Stimulated activated CD4-positive, alpha-beta T cell treated with anti-CD3 and anti-CD28 coated beads, Interleukin-4, amount 100 ng/mL, for 48 hours (primary cell): Measurements from ENCODE around the gene OR2L2.
"Not testable (repeated sequence)": the region's sequence is repeated elsewhere in the genome, so short reads cannot be mapped to it uniquely, and the experiment has no call there.

Source experiments
- DNase-seq, 2 donors: peaks; one replicate each; pipeline ENCODE4 v3.0.0-alpha.2; 2020; ENCODE audit warnings: low read depth in 2 of 2

Gene OR2L2

GRCh38 chr1:248029770-248030169 is at the start of gene OR2L2:
Gene OR2L2 (plus strand): TSS chr1:248030070. CDS start chr1:248038268, 8,198 bp downstream.
- DNase-seq, result no peak

- no peak for DNase-seq
Observed at GRCh38 chr1:247992986-247993385, 36.9 kb upstream of the OR2L2 start.

GRCh38 chr1:247998811-247999210 is 31.1 kb upstream of the OR2L2 start:
- no peak for DNase-seq

- DNase-seq, result no peak
Observed at GRCh38 chr1:248000169-248000568, 29.7 kb upstream of the OR2L2 start.

GRCh38 chr1:248007778-248008177 is 22.1 kb upstream of the OR2L2 start:
- no peak for DNase-seq

- no peak for DNase-seq
Observed at GRCh38 chr1:248009681-248010080, 20.2 kb upstream of the OR2L2 start.

GRCh38 chr1:248013229-248013710 is 16.6 kb upstream of the OR2L2 start, which contains the start of gene OR2L5:
Gene OR2L5 (plus strand): TSS chr1:248013660. CDS start chr1:248021948, 8,288 bp downstream.
- DNase-seq, result no peak

GRCh38 chr1:248015803-248016202 is 14.1 kb upstream of the OR2L2 start:
- DNase-seq, result no peak

- no peak for DNase-seq
Observed at GRCh38 chr1:248045209-248045608, 15.3 kb downstream of the OR2L2 start.

- no peak for DNase-seq
Observed at GRCh38 chr1:248046536-248046935, 16.7 kb downstream of the OR2L2 start, which contains the start of gene OR2L3. Gene OR2L3 (plus strand): TSS chr1:248046836. CDS start chr1:248060682, 13,846 bp downstream.

- DNase-seq, result no peak
Observed at GRCh38 chr1:248047008-248047407, 17.1 kb downstream of the OR2L2 start.

GRCh38 chr1:248054671-248055070 is 24.8 kb downstream of the OR2L2 start:
- DNase-seq, result no peak

GRCh38 chr1:248055261-248055660 is 25.4 kb downstream of the OR2L2 start:
- no peak for DNase-seq

GRCh38 chr1:248065071-248065470 is 35.2 kb downstream of the OR2L2 start:
- DNase-seq, result no peak

- DNase-seq, result no peak
Observed at GRCh38 chr1:248065604-248066003, 35.7 kb downstream of the OR2L2 start.

GRCh38 chr1:248083864-248084263 is 54.0 kb downstream of the OR2L2 start:
- not testable (repeated sequence) for DNase-seq
